Fibroblast of the aortic adventitia (primary cell): ENCODE results near the gene ZNF143. TPM values are rescaled to one million over a fixed set of nuclear protein-coding genes. Genes with fewer than 3 reads are reported as not detected.

Experiments
- DNase-seq: peaks from one replicate; pipeline ENCODE4 v3.0.0-alpha.2; 2010; ENCODE audit warnings: low read depth
- H3K4me3 ChIP-seq: 2 replicates; pipeline ENCODE4 v1.5.1; 2011; ENCODE audit warnings: low read depth, mild to moderate bottlenecking, control low read depth, low read length, moderate library complexity
- CTCF ChIP-seq: IDR thresholded peaks from 2 replicates; pipeline ENCODE4 v1.5.1; 2011; ENCODE audit warnings: mild to moderate bottlenecking, low read length, control low read depth, inconsistent platforms; ENCODE audit not compliant: insufficient read depth
- total RNA-seq: library from RNA; depleted of rRNA; stranded (reverse); fragments of >200 nt; gene quantifications from 2 replicates; pipeline ENCODE4 v1.2.3, GENCODE V29; 2012; ENCODE audit warnings: low replicate concordance

Gene ZNF143
- total RNA-seq, 1 donor = 24.9 TPM

- H3K4me3 ChIP-seq = no peak overlapping the region
- no peak for DNase-seq
- TF ChIP-seq CTCF = no peak
Measured at GRCh38 chr11:9528573-9529333, 67.9 kb downstream of the ZNF143 start.

GRCh38 chr11:9529334-9529650, 68.5 kb downstream of the ZNF143 start:
- no peak overlapping the region for H3K4me3 ChIP-seq
- no peak for TF ChIP-seq CTCF
- peak; percentile 56 for DNase-seq

- H3K4me3 ChIP-seq = no peak overlapping the region
- TF ChIP-seq CTCF = no peak
- DNase-seq = no peak
Measured at GRCh38 chr11:9530020-9530621, 69.3 kb downstream of the ZNF143 start.

- no peak for TF ChIP-seq CTCF
- no peak for DNase-seq
- no peak overlapping the region for H3K4me3 ChIP-seq
Measured at GRCh38 chr11:9530901-9531625, 70.3 kb downstream of the ZNF143 start.

- TF ChIP-seq CTCF = no peak
- H3K4me3 ChIP-seq = no peak overlapping the region
- no peak for DNase-seq
Measured at GRCh38 chr11:9533058-9533457, 72.2 kb downstream of the ZNF143 start.

- no peak overlapping the region for H3K4me3 ChIP-seq
- TF ChIP-seq CTCF = no peak
- no peak for DNase-seq
Measured at GRCh38 chr11:9533736-9534473, 73.1 kb downstream of the ZNF143 start.
